Hematopoietic multipotent progenitor cell treated with erythropoietin and hydrocortisone succinate and interleukin-3 and kit ligand, for 17 days (in vitro differentiated cells): ENCODE data around the gene RHOF.

Experiments
- DNase-seq: peaks from one replicate; pipeline ENCODE4 v3.0.0-alpha.2; 2015; ENCODE audit warnings: low spot score

RHOF gene

DNA sequence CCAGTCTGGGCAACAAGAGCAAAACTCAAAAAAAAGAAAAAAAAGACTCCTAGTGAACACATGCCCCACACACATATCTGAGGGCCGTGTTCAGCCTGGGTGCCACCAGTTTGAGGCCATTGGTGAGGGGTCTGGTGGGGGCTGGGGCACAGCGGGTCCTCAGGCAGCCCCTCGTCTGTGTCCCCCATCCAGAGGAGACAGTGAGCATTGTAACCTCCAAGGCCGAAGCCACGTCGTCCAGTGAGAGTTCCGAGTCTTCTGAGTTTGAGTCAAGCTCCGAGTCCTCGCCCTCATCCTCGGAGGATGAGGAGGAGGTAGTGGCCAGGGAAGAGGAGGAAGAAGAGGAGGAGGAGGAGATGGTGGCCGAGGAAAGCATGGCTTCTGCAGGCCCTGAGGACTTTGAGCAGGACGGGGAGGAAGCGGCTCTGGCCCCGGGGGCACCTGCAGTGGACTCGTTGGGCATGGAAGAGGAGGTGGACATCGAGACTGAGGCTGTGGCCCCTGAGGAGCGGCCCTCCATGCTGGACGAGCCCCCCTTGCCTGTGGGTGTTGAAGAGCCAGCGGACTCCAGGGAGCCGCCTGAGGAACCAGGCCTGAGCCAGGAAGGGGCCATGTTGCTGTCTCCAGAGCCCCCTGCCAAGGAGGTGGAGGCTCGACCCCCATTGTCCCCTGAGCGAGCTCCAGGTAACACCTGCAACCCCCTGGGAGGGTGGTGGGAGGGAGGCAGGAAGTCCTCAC is 25.9 kb upstream of the RHOF start:
- no peak for DNase-seq

DNA sequence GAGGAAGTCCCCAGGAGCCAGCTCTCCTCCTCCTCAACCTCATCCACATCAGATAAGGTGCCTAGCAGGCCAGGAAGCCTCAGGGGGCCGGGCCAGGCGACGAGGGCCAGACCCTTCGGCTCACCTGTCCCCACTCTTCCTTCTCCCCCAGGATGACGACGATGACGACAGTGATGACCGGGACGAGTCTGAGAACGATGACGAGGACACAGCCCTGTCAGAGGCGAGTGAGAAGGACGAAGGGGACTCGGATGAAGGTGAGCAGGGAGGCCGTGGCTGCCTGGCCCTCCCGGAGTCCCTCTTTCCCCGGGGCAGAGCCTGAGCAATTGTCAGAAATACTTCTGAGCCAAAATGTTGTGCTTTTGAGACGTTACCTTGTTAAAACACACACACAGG is 24.2 kb upstream of the RHOF start:
- no peak for DNase-seq

DNA sequence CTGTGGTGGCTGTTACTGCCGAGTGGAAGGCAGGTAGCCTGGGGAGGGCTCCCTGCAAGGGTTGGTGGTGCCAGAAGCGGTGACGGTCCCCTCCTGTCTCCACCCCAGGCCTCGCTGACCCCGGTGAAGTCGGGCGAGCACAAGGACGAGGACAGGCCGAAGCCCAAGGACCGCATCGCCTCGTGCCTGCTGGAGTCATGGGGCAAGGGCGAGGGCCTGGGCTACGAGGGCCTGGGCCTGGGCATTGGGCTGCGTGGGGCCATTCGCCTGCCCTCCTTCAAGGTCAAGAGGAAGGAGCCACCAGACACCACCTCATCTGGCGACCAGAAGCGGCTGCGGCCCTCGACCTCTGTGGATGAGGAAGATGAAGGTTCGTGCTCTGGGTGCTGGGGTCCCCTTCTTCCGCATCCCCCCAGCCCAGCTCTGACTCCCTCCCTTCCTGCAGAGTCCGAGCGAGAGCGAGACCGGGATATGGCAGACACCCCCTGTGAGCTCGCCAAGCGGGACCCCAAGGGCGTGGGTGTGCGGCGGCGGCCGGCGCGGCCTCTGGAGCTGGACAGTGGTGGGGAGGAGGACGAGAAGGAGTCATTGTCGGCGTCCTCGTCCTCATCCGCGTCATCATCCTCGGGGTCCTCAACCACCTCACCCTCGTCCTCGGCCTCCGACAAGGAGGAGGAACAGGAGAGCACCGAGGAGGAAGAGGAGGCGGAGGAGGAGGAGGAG is 23.6 kb upstream of the RHOF start:
- no peak for DNase-seq

DNA sequence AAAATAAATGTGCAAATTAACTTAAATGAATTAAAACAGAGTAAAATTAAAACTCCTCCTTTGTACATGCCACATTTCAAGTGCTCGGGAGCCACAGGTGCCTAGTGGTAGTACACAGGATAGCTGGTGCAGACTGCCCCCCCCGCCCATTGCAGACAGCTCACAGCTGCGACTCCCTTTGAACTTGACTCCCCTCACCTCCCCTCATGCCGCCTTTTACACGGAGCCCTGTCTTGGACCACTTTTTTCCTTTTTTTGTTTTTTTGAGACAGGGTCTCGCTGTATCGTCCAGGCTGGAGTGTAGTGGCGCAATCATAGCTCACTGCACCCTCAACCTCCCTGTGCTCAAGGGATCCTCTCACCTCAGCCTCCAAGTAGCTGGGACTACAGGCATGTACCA is 21.8 kb upstream of the RHOF start:
- DNase-seq, result no peak

DNA sequence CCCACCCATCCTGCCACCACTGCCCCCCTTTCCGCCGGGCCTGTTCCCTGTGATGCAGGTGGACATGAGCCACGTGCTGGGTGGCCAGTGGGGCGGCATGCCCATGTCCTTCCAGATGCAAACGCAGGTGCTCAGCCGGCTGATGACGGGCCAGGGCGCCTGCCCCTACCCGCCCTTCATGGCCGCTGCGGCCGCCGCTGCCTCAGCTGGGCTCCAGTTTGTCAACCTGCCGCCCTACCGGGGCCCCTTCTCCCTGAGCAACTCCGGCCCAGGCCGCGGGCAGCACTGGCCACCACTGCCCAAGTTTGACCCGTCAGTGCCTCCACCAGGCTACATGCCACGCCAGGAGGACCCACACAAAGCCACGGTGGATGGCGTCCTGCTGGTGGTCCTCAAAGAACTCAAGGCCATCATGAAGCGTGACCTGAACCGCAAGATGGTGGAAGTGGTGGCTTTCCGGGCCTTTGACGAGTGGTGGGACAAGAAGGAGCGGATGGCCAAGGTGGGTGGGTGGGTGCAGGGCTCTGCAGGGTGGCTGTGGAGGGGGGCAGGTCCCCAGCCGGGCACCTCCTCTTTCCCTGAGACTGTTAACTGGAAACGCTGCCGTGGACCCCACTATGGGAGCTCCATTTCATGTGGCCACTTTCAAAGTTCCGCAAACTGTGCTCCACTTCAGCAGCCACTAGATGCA is 21.1 kb upstream of the RHOF start:
- no peak for DNase-seq

DNA sequence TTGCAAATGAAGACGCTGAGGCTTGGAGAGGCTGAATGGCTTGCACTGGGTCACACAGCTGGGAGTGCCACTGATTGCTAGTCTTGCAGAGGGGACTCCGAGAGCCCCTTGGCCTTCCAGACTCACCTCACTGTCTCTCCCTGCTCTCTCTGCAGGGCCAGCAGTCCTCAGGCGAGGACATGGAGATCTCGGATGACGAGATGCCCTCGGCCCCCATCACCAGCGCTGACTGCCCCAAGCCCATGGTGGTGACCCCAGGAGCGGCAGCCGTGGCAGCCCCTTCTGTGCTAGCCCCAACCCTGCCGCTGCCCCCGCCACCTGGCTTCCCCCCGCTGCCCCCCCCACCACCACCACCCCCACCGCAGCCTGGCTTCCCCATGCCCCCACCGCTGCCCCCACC is 20.5 kb upstream of the RHOF start:
- no peak for DNase-seq

DNA sequence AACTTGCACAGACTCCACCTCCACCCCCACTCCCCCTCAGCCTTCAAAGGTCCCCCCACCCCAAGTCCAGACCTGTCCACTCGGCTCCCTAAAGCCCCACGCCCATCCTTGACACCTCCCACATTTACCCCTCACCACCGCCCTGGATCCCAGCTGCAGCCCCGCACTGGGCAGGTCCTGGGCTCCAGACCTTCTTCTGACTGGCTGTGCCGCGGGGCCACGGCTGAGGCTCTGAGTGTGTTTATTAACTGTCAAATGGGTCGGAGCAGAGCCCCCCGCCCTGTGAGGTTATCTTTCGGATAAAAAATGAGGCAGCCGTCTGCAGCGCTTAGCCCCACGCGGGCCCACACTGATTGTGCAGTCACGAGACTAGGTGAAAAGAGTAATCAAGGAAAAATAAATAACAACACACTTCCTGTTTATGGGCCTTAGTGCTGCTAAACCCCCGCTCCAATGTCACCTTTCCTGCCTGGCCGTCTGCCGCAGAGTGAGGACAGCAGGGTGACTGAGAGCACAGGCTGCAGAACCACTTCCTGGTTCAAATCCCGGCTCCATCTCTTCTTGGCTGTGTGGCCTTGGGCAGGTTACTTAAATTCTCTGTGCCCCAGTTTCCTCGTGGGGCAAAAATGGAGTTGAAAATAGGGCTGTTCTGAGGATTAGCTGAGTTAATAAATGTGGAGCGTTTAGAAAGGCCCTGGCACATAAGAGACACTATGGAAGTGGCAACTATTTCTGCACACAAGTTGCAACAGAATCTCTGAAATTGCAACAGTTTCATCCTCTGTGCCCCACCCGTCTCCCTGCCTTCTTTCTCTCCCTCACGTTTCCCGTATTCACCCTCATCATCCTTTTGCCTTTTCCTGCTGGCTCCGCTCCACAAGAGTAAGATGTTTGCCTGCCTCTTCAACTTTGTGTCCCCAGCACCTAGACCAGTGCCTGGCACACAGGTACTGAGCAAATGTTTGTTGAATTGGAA is 19.7 kb upstream of the RHOF start:
- no peak for DNase-seq

DNA sequence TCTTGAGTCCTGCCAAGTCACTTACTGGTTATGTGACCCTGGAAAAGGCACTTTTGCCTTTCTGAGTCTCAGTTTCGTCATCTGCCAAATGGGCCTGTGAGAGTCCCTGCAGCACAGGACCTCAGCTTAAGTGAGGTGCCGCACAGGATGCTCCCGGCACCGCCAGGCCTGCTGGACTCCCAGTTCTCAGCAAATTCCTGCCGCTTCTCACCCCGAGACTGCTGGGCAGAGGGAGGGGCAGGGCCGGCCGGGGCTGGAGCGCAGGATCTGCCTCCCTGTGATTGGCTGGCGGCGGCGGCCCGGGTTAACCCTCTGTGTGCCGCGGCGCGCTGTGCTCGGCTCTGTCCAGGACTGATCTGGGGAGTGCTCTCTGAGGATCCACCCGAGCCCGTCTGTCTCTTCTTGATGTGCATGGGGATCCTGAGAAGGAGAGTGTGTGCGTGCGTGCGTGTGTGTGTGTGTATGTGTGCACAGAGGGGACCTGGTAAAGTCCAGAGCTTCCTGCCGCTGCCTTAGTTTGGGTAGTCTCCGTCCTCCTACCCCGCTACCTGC is 18.9 kb upstream of the RHOF start:
- peak; percentile 69 for DNase-seq

DNA sequence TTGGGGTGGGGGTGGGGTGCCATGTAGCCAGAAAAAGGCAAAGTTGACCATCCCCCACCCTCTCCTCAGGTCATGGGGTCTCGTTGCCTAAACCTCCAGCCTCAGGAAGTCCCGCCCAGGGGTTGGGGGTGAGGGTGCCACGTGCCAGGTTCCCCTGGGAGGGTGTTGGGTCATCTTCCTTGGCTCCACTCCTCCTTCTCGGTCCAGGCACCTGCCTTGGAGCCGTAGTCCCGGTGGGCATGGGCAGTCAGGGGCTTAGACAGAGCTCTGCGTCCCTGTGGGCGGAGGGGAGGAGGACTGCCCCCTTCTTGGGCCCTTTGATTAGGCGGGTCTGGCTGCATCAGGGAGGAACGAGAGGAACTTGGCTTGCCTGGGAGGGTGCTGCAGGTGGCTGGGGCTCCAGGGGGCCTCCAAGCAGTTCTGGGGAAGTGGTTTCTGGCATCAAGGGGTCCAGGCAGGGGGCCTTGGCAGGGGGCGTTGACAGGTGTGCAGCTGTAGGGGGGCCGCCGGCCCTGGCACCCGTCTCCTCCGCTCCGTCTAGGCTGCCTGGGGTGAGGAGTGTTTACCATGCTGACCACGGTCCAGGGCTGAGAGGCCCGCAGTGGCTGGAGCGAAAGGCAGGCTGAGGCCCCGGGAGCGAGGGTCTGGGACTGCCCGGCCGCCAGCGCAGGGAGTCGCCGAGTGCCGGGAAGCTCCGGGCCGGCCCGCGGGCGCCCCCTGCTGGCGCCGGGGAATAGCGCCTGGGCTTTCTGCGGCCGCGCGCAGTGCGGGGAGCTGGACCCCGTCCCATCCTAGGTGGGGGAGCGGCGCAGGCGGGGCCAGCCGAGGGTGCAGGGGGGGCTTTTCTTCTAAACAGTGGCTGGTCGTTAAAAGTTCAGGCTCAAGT is 18.2 kb upstream of the RHOF start:
- DNase-seq, result peak; percentile 83

DNA sequence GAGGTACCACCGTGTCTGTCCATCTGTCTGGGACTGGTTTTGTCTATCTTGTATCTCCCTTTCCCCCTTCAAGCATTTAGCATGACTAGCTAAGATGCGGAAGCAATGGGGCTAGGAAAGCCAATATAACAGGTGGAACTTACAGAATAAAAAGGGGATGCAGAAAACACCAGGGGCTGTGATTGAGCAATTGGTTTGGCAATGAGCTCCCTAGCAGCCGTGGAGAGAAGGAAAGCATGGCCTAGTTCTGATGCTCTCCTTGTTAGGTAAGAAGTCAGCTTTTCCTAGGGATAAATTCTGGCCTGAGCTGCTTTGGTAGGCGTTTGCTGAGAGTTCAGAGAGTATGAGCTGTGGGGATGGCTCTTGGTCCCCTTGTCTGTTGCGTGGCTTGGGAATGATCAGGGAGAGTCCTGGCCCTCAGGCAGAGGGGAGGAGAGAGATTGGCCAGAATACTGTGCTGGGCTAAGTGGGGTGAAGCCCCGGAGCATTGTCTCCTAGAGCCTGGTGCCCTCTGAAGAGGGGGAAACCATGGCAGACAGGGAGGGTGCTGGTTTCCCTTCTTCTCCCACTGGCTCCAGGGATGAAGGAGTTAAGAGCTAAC is 17.4 kb upstream of the RHOF start:
- DNase-seq, result no peak

DNA sequence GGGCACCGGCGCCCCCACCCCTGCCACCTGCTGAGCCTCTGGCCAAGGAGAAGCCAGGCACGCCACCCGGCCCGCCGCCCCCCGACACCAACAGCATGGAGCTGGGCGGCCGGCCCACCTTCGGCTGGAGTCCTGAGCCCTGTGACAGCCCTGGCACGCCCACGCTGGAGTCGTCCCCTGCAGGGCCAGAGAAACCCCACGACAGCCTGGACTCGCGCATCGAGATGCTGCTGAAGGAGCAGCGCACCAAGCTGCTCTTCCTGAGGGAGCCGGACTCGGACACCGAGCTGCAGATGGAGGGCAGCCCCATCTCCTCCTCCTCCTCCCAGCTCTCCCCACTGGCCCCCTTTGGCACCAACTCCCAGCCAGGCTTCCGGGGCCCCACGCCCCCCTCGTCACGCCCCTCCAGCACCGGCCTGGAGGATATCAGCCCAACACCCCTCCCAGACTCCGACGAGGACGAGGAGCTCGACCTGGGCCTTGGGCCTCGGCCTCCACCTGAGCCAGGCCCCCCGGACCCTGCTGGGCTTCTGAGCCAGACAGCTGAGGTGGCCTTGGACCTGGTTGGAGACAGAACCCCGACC is 16.8 kb upstream of the RHOF start:
- DNase-seq, result no peak

DNA sequence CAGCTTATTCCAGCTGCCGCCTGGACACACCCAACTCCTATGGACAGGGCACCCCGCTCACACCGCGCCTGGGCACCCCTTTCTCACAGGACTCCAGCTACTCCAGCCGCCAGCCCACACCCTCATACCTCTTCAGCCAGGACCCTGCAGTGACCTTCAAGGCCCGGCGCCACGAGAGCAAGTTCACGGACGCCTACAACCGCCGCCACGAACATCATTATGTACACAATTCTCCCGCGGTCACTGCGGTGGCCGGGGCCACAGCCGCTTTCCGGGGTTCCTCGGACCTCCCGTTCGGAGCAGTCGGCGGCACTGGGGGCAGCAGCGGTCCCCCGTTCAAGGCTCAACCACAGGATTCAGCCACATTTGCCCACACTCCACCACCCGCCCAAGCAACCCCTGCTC is 16.2 kb upstream of the RHOF start:
- DNase-seq, result no peak

DNA sequence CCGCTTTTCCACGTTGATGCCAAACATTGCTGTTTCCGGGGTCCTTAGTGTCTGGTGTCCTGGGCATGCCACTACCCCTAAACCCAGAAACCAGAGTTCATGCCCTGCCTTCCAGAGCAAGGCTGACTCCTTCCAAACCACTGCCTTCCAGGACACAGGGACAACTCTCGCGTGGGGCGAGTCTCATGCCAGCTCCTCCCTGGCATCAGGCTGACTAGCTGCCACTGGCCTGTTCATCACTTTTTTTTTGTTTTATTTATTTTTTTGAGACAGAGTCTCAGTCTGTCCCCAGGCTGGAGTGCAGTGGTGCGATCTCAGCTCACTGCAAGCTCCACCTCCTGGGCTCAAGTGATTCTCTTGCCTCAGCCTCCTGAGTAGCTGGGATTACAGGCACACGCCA is 15.1 kb upstream of the RHOF start:
- DNase-seq, result no peak

DNA sequence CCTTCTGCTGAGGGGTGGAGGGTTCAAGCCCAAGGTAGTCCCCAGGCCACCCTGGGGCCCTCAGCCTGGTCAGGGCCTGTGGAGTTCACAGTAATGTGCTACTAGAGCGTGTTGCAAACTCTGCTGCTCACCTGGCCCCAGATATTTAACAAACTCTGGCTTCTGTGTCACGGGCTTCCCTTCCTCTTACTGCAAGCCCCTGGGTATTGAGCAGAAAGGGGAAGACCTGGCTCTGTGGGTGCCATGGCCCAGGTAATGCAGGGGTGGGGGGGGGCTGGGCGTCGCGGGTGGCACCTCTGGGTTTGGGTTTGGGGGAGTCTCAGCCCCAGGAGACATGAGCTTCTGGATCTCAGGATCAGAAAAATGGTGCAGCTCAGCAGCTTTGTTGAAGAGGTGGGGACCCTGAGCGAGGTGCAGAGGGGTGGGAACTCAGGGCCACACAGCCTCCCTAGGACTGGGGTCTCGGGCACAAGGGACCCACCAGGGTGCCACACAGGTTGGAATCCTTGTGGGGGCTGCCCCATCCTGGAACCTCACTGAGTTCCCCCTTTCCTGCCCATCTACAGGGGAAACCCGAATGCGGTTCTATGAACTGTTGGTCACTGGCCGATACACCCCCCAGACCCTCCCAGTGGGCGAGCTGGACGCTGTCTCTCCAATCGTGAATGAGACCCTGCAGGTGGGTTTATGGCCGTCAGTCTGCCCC is 14.3 kb upstream of the RHOF start:
- DNase-seq, result no peak

DNA sequence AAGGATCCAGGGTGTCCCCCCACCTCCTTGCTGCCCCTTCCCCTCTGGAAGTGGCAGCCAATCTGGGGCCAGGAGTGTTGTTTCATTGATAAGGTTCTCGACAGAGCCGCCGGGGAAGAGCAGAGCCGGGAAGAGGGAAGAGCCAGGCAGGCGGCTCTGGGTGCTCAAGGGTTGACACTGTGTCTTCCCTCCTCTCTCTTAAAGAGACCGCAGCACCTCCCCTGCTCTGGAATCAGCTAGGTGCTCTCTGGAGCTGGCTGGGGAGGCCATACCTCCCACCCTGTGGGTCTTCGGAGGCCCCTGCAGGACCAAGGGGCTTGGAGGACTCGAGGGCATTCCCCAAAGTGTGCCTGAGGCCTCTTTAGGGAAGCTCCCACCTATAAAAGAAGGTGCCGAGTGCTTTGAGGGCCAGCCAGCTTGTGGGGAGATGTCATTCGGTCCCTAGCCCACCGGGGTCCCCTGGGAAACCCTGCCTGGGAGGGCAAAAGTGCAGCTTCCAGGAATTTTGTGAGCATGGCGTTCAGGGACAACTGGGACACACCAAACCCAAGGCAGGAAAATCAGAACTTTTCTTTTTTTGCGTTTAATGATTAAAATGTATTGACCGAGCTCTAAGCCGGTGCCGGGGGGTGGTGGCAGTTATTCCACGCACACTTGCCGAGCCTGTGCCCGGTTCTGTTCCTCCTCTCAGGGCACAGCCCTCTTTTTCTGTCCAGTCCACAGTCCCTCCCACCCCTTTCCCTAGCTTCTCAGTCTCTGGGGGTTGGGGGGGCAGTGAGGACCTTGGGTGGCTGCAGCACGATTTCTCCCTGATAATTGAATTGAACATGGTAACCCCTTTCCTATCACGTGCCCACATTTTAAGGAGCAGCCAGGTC is 13.3 kb upstream of the RHOF start:
- DNase-seq, result peak; percentile 61

DNA sequence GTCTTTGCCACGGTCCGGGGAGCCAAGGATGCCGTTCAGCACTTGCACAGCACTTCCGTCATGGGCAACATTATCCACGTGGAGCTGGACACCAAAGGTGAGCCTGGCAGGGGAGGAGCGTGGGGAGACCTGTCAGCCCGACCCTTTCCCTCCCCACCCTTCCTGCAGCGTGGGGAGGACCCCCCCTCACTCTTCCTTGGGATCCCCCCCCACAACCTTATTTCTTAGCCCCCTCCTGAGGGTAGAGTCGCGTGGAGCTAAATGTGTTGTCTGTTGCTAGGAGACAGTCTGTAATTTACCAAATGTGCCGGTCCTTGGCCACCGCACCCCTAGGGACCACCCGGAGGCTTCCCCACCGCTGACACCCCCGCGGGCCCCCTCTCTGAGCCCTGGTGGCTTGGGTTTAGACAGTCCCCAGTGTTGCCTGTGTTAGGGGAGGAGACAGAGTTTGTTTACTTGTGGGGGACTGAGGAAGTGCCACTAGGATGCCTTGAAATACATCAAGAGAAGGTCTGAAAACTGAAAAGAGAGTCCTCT is 12.6 kb upstream of the RHOF start:
- no peak for DNase-seq

DNA sequence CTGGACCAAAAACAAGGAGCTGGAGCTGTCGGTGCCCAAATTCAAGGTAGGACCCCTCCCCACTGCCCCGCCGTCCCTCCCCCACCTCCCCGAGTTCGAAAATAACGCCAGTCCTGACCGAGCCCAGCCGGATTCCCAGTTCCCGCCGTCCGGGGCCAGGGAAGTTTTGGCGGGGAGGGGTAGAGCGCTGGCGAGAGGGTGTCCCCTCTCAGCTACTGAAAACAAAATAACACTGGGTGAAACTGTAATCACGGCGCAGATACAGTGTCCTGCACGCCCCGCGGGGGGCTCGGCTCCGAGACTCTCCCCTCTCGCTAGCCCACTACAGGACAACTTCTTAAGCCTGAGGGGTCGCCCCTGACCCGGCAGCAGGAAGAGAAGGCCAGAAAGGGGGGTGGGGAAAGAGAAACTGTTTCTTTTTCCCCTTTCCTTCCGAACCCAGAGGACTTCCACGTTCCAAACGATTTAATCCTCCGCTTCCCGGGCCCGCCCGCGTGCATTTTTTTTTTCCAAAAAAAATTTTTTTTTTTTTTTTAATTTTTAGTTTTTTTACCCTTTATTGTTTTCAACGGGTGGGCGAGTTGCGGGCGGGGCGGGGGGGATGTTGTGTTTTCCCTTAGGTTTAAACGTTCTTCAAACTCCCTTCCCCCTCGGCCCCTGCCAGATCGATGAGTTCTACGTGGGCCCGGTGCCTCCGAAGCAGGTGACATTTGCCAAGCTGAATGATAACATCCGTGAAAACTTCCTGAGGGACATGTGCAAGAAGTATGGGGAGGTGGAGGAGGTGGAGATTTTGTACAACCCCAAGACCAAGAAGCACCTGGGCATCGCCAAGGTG is 11.9 kb upstream of the RHOF start:
- DNase-seq, result peak; percentile 55
